ENCODE measurements around the gene FSCN2.

FSCN2 gene

GRCh38 chr17:81491181-81491581 is 37.0 kb upstream of the FSCN2 start:
- FAIRE-seq: no peak

GRCh38 chr17:81491761-81492160 is 36.4 kb upstream of the FSCN2 start:
- FAIRE-seq: no peak

GRCh38 chr17:81492202-81492601 is 36.0 kb upstream of the FSCN2 start:
- FAIRE-seq: no peak

GRCh38 chr17:81492706-81493105 is 35.5 kb upstream of the FSCN2 start:
- no peak for FAIRE-seq

- no peak for FAIRE-seq
These were observed 34.8 kb upstream of the FSCN2 start for GRCh38 chr17:81493198-81494038.

GRCh38 chr17:81494626-81495377 is 33.4 kb upstream of the FSCN2 start:
- no peak for FAIRE-seq

GRCh38 chr17:81498953-81499600 is 29.1 kb upstream of the FSCN2 start:
- no peak for FAIRE-seq

- no peak for FAIRE-seq
These were observed 28.6 kb upstream of the FSCN2 start for GRCh38 chr17:81499601-81499970.

GRCh38 chr17:81500047-81500446 is 28.1 kb upstream of the FSCN2 start:
- FAIRE-seq: no peak

- FAIRE-seq: no peak
These were observed 25.6 kb upstream of the FSCN2 start for GRCh38 chr17:81502471-81503017.

GRCh38 chr17:81503619-81504018 is 24.6 kb upstream of the FSCN2 start:
- no peak for FAIRE-seq

- FAIRE-seq: no peak
These were observed 19.5 kb upstream of the FSCN2 start for GRCh38 chr17:81508639-81509206.

- FAIRE-seq: no peak
These were observed 18.8 kb upstream of the FSCN2 start for GRCh38 chr17:81509207-81509971.

- FAIRE-seq: no peak
These were observed 18.0 kb upstream of the FSCN2 start for GRCh38 chr17:81509972-81510784.

GRCh38 chr17:81510785-81511553 is 17.2 kb upstream of the FSCN2 start:
- no peak for FAIRE-seq

GRCh38 chr17:81511554-81511803 is 16.7 kb upstream of the FSCN2 start:
- FAIRE-seq: no peak

GRCh38 chr17:81511804-81512561 is 16.2 kb upstream of the FSCN2 start:
- no peak for FAIRE-seq

- FAIRE-seq: no peak
These were observed 15.4 kb upstream of the FSCN2 start, which contains the start of gene ACTG1 for GRCh38 chr17:81512562-81513371. TSS of gene ACTG1 (minus strand) at chr17:81512799. CDS start at chr17:81512354, 445 bp downstream.

GRCh38 chr17:81513372-81513752 is 14.8 kb upstream of the FSCN2 start:
- no peak for FAIRE-seq
